SK-N-SH (cell line): Measurements from ENCODE around the gene TCF7L2. TPM values are rescaled to one million over a fixed set of nuclear protein-coding genes. Genes with fewer than 3 reads are reported as not detected.

ENCODE experiments used
- CTCF ChIA-PET: fragments of 300-600, 350-600 bp; formaldehyde crosslinking; extraction: SDS; loops from one replicate; lab custom pipeline; 2021; lab: Yijun Ruan, JAX
- POLR2A ChIA-PET: fragments of 350-600 bp; sonication (Branson Sonifier 250); formaldehyde crosslinking; extraction: SDS; loops from one replicate; lab custom pipeline; 2020; ENCODE audit warnings: antibody characterized with exemption, inconsistent platforms; lab: Yijun Ruan, JAX
- DNase-seq: peaks from one replicate; pipeline ENCODE4 v3.0.0; 2012
- H2AFZ ChIP-seq: fragments of 200-600 bp; sonication (generic); 2 replicates; pipeline ENCODE4 v1.8.1; 2016; ENCODE audit warnings: antibody characterized with exemption, mild to moderate bottlenecking, low read depth
- H3F3A ChIP-seq: fragments of 200-600 bp; sonication (generic); replicated peaks from 2 replicates; pipeline ENCODE3; 2016; ENCODE audit warnings: antibody characterized with exemption, mild to moderate bottlenecking; ENCODE audit not compliant: insufficient read depth
- H3K27ac ChIP-seq, 2 experiments: fragments of 200-500 bp in 1 of 2; fragments of 200-600 bp in 1 of 2; sonication (Bioruptor generic) in 1 of 2; sonication (generic), shearing (Covaris generic) in 1 of 2; 2 replicates each; pipeline versions ENCODE4 v1.5.1 to v1.6.1; 2014 to 2016; ENCODE audit warnings: low read depth in 2 of 2, inconsistent platforms in 1 of 2, low read length in 1 of 2, mild to moderate bottlenecking in 1 of 2, mixed read lengths in 1 of 2
- H3K27me3 ChIP-seq: fragments of 200-600 bp; sonication (generic), shearing (Covaris generic); 2 replicates; pipeline ENCODE4 v1.6.1; 2016; ENCODE audit warnings: mixed run types; ENCODE audit not compliant: insufficient read depth
- H3K36me3 ChIP-seq, 2 experiments: fragments of 200-500 bp in 1 of 2; fragments of 200-600 bp in 1 of 2; sonication (Bioruptor generic) in 1 of 2; sonication (generic) in 1 of 2; replicated peaks in 1 of 2; 2 replicates each; pipeline versions ENCODE3 to v1.5.1; 2014 to 2016; ENCODE audit warnings: low read length in 1 of 2, mild to moderate bottlenecking in 1 of 2; ENCODE audit not compliant: insufficient read depth in 2 of 2, control insufficient read depth in 1 of 2
- H3K4me1 ChIP-seq, 2 experiments: fragments of 200-500 bp in 1 of 2; fragments of 200-600 bp in 1 of 2; sonication (Bioruptor generic) in 1 of 2; sonication (generic), shearing (Covaris generic) in 1 of 2; 2 replicates each; pipeline versions ENCODE4 v1.5.1 to v1.6.1; 2014 to 2016; ENCODE audit warnings: low read depth in 1 of 2, low read length in 1 of 2, mixed run types in 1 of 2; ENCODE audit not compliant: insufficient read depth in 2 of 2, control insufficient read depth in 1 of 2
- H3K4me2 ChIP-seq: fragments of 200-600 bp; sonication (generic), shearing (Covaris generic); 2 replicates; pipeline ENCODE4 v1.6.1; 2017; ENCODE audit warnings: mixed run types
- H3K4me3 ChIP-seq, 2 experiments: fragments of 200-500 bp in 1 of 2; fragments of 200-600 bp in 1 of 2; sonication (Bioruptor generic) in 1 of 2; sonication (generic), shearing (Covaris generic) in 1 of 2; 2 replicates each; pipeline versions ENCODE4 v1.5.1 to v1.8.1; 2014 to 2016; ENCODE audit warnings: low read depth in 2 of 2, inconsistent platforms in 1 of 2, low read length in 1 of 2, mild to moderate bottlenecking in 1 of 2, mixed read lengths in 1 of 2, moderate library complexity in 1 of 2
- H3K79me2 ChIP-seq: fragments of 200-600 bp; sonication (generic); 2 replicates; pipeline ENCODE4 v1.8.1; 2017; ENCODE audit warnings: mild to moderate bottlenecking; ENCODE audit not compliant: insufficient read depth
- H3K9ac ChIP-seq: fragments of 200-600 bp; sonication (generic); 2 replicates; pipeline ENCODE4 v1.6.1; 2017; ENCODE audit warnings: mixed run types
- H3K9me2 ChIP-seq: fragments of 200-600 bp; sonication (generic); 2 replicates; pipeline ENCODE4 v1.6.1; 2017; ENCODE audit warnings: mixed run types
- H3K9me3 ChIP-seq: fragments of 200-600 bp; sonication (generic); 2 replicates; pipeline ENCODE4 v1.6.1; 2017; ENCODE audit warnings: mixed run types, mild to moderate bottlenecking, moderate library complexity
- H4K20me1 ChIP-seq: fragments of 200-600 bp; sonication (generic); 2 replicates; pipeline ENCODE4 v1.6.1; 2017; ENCODE audit warnings: mild to moderate bottlenecking, mixed run types; ENCODE audit not compliant: insufficient read depth
- FOXJ3 ChIP-seq: sonication (generic); formaldehyde crosslinking; IDR thresholded peaks from 2 replicates; pipeline ENCODE4 v1.5.1; 2020; ENCODE audit warnings: mild to moderate bottlenecking, missing genetic modification reagents
- GATA2 ChIP-seq: sonication (generic); formaldehyde crosslinking; IDR thresholded peaks from 2 replicates; pipeline ENCODE4 v1.5.0; 2020; ENCODE audit warnings: mild to moderate bottlenecking, missing genetic modification reagents
- NRF1 ChIP-seq: IDR thresholded peaks from 2 replicates; pipeline ENCODE4 v1.6.1; 2012; ENCODE audit warnings: low read depth, mild to moderate bottlenecking, low read length
- RCOR1 ChIP-seq: fragments of 150-350 bp; IDR thresholded peaks from 2 replicates; pipeline ENCODE4 v1.6.1; 2017; ENCODE audit warnings: antibody characterized with exemption, low read length
- RFX5 ChIP-seq: IDR thresholded peaks from 2 replicates; pipeline ENCODE4 v1.6.1; 2012; ENCODE audit warnings: mild to moderate bottlenecking, improper control_type of control experiment, low read length
- RXRA ChIP-seq: IDR thresholded peaks from 2 replicates; pipeline ENCODE4 v1.4.0; 2012; ENCODE audit warnings: low read depth, mild to moderate bottlenecking, borderline replicate concordance
- TAF1 ChIP-seq: IDR thresholded peaks from 2 replicates; pipeline ENCODE4 v1.6.1; 2012; ENCODE audit warnings: low read depth, mild to moderate bottlenecking, low read length, moderate library complexity, borderline replicate concordance
- TCF12 ChIP-seq: IDR thresholded peaks from 2 replicates; pipeline ENCODE4 v1.4.0; 2012
- YY1 ChIP-seq: IDR thresholded peaks from 2 replicates; pipeline ENCODE4 v1.4.0; 2012; ENCODE audit warnings: low read depth, mild to moderate bottlenecking
- WGBS: methylation state at CpG from one replicate; pipeline ENCODE4 v1.1.6; 2017; ENCODE audit warnings: low lambda C conversion rate; 5-methylcytosine and 5-hydroxymethylcytosine counted together
- polyA plus RNA-seq, 3 experiments: library from polyadenylated mRNA; depleted of rRNA; stranded (reverse); fragments of >200 nt; gene quantifications; 2 replicates each; pipeline ENCODE4 v1.2.3, GENCODE V29; 2012
- TF ChIP-seq, protein P1 (sequence below): fragments of 150-350 bp; IDR thresholded peaks from 2 replicates; pipeline ENCODE4 v1.6.1; 2017; ENCODE audit warnings: antibody characterized with exemption, low read length, low read depth, borderline replicate concordance
- TF ChIP-seq, protein P2 (sequence below): IDR thresholded peaks from 2 replicates; pipeline ENCODE4 v1.4.0; 2012; ENCODE audit warnings: low read depth, borderline replicate concordance

Gene TCF7L2
- polyA plus RNA-seq, 1 of the 3 experiments (the other 2 are of a cell fraction): 10.2 TPM

DNA sequence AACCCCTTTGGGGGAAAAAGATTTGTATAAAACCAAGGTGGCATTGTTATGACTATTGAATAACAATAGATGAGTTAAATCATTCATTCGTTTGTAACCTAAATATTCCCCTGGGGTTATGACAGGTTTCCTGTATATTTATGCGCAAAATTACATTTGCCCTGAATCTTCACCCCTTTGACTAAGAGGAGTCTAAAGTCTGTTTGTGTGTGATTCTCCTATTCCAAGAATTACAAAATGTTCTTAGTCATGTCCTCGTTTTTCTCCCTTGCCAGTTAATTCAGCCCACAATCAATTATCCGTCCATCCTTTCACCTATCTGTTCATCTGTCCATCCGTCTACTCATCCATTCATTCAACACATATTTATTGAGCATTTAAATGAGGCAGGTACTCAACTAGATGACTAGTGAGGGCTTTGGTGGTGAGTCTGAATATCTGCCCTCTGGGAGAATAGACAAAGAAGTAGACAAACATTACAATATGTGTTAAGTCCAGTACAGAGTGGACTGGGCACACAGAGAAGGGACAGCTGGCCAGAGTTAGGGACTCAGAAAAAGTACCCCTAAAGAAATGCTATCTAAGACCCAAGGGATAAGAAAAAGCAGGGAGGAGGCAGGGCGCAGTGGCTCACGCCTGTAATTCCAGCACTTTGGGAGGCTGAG lies 35.6 kb upstream of the TCF7L2 start:
- H3K9ac ChIP-seq: no peak overlapping the region
- H3K9me3 ChIP-seq: no peaks in the 10 kb centered on the region
- H3K79me2 ChIP-seq: no peaks in the 10 kb centered on the region
- ChIA-PET POLR2A (no interaction called here), CTCF (interaction anchor here (0.8 to 1.0 kb wide), 2 partner anchors 214 to 471 kb away, joined by 3 read pairs; no protein-coding TSS in a partner anchor)
- H3K4me1 ChIP-seq: no peaks in the 10 kb centered on the region
- no peaks in the 10 kb centered on the region for H4K20me1 ChIP-seq
- no peak for DNase-seq
- 80% methylated on average over 7 of the region's 7 CpGs for WGBS
- H3K4me2 ChIP-seq: no peak overlapping the region
- H3K9me2 ChIP-seq: no peaks in the 10 kb centered on the region
- H3K27me3 ChIP-seq: no peaks in the 10 kb centered on the region
- H3K27ac ChIP-seq: no peak overlapping the region
- TF ChIP-seq YY1: no peak
- TF ChIP-seq, protein P1, sequence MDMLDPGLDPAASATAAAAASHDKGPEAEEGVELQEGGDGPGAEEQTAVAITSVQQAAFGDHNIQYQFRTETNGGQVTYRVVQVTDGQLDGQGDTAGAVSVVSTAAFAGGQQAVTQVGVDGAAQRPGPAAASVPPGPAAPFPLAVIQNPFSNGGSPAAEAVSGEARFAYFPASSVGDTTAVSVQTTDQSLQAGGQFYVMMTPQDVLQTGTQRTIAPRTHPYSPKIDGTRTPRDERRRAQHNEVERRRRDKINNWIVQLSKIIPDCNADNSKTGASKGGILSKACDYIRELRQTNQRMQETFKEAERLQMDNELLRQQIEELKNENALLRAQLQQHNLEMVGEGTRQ: no peak
- no peak for TF ChIP-seq RCOR1
- no peak for TF ChIP-seq TCF12
- TF ChIP-seq, all 33 proteins: peak for 0
- Histone ChIP-seq H3K36me3 (no peaks in the 10 kb centered on the region), H2AFZ (no peak overlapping the region), H3F3A (no peaks in the 10 kb centered on the region), H3K4me3 (no peak overlapping the region)

DNA sequence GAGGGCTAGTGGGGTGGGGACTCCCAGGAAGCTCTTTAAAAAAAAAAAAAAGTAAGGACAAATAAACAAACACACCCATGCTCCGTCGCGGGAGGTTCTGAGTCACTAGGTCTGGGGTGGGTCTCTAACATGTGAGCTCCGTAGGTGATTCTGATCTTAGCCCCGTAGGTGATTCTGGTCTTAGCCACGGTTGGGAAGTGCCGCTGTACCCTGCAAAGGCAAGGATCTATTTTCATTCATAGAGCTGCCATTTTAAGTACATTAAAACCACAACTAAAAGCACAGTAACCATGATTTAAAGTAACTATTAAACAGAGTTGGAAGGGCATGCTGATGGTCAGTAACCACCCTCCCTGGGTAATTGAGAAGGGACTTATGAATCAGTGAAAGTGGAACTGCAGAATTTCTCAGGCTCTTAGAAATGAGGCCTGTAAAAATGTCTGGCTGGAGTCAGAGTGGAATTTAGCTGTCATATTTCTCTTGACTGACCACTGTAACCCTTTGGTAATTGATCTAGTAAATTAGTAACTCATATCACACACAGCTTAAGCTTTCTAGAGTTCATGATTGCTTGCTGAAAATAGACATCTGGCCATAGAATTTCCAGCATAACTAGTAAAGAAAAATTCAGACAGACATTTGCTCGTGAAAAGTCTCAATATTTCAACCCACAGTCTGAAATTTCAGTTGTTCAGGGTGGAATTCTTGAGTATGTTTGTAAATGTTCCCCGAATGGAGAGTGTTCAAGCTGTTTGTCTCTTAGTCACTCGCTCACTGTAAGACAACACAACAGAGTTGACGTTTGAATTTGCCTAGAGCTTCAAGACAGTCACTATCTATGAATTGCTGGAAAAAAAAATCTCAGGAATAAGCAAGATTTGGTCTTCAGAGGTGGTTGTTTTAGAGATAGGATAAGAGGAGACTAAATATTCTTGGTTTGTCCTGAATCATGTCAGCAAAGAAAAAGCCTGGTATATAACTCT lies 34.2 kb upstream of the TCF7L2 start:
- Histone ChIP-seq H3K36me3 (no peaks in the 10 kb centered on the region), H3K9ac (no peak overlapping the region), H3K9me2 (no peaks in the 10 kb centered on the region), H3K27ac (no peak overlapping the region), H3K4me1 (no peaks in the 10 kb centered on the region), H4K20me1 (no peaks in the 10 kb centered on the region), H3K79me2 (no peaks in the 10 kb centered on the region), H2AFZ (no peak overlapping the region), H3K4me3 (no peak overlapping the region), H3K4me2 (no peak overlapping the region), H3F3A (no peaks in the 10 kb centered on the region), H3K9me3 (no peaks in the 10 kb centered on the region), H3K27me3 (no peaks in the 10 kb centered on the region)
- DNase-seq: no peak
- ChIA-PET CTCF (interaction anchor here (0.7 to 0.8 kb wide), 2 partner anchors 469 to 1188 kb away, joined by 3 read pairs; no protein-coding TSS in a partner anchor), POLR2A (no interaction called here)
- WGBS: 71% methylated on average over 11 of the region's 11 CpGs
- TF ChIP-seq, protein P2, sequence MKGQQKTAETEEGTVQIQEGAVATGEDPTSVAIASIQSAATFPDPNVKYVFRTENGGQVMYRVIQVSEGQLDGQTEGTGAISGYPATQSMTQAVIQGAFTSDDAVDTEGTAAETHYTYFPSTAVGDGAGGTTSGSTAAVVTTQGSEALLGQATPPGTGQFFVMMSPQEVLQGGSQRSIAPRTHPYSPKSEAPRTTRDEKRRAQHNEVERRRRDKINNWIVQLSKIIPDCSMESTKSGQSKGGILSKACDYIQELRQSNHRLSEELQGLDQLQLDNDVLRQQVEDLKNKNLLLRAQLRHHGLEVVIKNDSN: no peak
- no peak for TF ChIP-seq NRF1
- TF ChIP-seq RXRA: no peak
- TF ChIP-seq FOXJ3 (CRISPR knock-in tag): no peak
- TF ChIP-seq RFX5: no peak
- TF ChIP-seq GATA2 (CRISPR knock-in tag): no peak
- no peak for TF ChIP-seq TAF1
- TF ChIP-seq, protein P1: no peak
- TF ChIP-seq YY1: no peak
